Measurements from ENCODE around the gene CBX2.

Gene CBX2

DNA sequence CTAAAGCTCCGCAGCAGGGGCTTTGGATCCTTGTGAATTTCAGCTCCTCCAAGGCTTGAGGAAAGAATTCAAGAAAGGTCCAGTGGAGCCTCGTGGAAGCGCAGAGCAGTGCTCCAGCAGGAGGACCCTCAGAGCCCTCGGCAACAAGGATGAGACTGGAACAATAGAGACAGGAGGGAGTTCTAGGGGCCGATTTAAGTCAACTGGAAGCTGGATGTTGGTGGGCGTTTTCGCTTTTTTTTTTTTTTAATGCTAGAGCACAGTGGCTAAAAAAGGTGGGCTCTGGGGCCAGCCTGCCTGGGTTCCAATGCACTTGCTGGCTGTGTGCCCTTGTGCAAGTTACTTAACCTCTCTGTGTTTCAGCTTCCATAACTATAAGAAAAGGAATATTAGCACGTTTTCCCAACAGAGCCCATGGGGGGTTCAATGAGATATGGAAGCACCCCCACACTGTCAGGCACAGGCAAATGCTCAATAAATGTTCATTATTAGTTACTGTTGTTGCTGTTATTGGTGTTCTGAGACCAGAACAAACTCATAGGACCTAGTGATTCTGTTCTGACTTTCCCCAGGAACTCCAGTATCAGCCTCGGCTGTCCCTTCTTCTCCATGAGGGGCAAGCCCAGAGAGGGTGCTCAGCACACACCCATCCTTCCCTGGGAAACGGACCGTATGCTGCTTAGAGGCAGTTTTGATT, 24.2 kb downstream of the CBX2 start:
- TF ChIP-seq CTCF (IDR thresholded peaks at IDR 0.05; ENCODE audit: insufficient read depth, low read depth, low read length, missing control alignments) = no peak
- no peak for DNase-seq (ENCODE audit: low read depth)
- no peak overlapping the region for H3K4me3 ChIP-seq (ENCODE audit: low read length)

DNA sequence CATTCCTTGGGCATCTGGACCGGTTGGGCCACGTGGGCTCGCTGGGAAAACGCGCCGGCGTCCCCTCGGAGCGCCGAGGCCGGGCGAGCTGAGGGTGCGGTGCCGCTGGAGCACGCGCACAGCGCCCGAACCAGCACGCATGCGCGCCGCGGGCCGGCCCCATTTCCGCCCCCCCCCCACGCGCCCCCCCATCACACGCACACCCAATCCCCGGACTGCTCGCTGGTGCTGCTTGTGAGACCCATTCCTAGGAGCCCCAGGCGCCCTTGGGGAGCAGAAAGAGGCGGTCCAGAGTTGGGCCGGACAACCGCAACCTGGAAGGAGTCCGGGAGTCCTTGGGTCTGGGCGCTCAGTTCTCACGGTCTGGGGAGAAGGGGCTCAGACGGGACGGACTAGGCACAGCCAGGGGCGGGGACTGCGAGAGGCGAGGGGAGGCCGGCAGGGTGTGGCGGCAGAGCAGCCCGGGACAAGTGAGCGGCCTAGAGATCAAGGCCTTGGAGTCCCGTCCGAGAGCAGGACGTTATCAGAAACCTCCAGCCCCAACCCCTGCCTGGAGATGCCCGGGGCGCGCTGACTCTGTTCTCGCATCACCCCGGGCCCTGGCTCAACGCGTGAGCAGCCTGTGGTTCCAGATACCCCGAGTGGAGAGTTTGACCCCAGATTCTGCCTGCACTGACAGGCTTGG, 24.9 kb downstream of the CBX2 start:
- no peak overlapping the region for H3K4me3 ChIP-seq (ENCODE audit: low read length)
- no peak for TF ChIP-seq CTCF (IDR thresholded peaks at IDR 0.05; ENCODE audit: insufficient read depth, low read depth, low read length, missing control alignments)
- DNase-seq (ENCODE audit: low read depth) = peak; percentile 35

DNA sequence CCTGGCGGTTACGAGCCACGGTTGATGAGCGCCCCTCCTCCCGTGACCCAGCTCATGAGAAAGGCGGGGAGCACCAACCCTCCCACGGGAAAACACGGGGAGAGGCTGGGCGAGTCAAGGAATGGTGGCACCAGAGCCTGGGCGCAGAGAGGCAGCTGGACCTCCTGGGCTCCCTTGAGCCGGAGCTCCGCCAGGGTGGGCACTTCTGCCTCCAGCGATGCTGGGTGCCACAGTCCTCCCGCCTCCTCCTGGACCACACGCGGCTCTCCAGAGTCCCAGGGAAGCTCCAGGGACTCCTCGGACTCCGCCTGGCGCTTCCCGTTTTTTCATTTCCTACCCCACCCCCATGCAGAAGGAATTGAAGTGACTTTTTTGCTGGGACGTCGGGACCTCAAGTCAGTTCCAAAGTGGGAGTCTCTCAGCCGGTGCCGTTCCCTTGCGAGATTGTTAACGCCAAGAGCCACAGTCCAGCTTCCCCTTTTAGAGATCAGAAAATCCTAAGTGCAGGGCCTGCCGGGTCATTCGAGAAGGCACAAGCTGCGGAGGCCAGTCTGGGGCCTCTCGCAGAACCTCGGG, 25.6 kb downstream of the CBX2 start:
- no peak for TF ChIP-seq CTCF (IDR thresholded peaks at IDR 0.05; ENCODE audit: insufficient read depth, low read depth, low read length, missing control alignments)
- no peak overlapping the region for H3K4me3 ChIP-seq (ENCODE audit: low read length)
- no peak for DNase-seq (ENCODE audit: low read depth)

- H3K4me3 ChIP-seq (ENCODE audit: low read length) = peak overlapping the region; percentile 13
- TF ChIP-seq CTCF (IDR thresholded peaks at IDR 0.05; ENCODE audit: insufficient read depth, low read depth, low read length, missing control alignments) = no peak
- DNase-seq (ENCODE audit: low read depth) = peak; percentile 56
These were observed 26.3 kb downstream of the CBX2 start for GRCh38 chr17:79803997-79804855.

DNA sequence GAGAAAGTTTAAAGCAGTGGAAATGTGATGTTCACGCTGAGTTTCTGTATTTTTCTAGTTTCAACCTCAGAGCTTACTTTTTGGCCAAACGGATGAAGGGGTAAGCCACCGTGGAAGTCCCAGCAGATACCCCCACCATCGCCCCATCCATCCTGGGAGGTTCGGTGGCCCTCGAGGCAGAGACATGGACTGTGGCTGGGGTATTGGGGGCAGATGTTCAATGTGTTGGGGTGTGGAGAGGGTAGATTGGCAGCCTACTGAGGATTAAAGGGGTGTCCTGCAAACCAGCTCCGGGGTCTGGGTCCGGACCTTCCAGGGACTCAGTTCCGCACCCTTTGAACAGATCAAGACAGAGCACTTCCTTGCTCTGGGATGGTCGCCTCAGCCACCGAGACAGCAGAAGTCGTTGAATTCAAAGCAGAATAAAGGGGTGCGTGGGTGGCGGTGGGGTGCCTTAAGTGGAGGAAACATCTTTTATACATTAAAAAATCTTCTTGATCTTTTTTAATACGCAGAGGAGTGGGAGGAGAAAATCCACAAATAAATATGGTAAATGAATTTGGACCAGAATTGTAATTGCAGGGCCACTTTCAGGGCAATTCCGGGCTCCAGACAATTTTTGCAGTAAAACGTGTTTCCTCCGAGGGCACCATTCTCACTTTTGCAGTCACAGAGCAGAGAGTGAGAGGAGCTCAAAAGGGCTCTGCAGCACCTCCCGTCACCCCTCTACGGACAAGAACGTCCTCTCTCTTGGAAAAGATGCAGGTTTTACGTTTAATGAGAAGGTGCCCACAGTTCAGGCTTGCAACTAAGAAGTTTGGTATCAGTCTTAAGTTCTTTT, 27.1 kb downstream of the CBX2 start:
- no peak for TF ChIP-seq CTCF (IDR thresholded peaks at IDR 0.05; ENCODE audit: insufficient read depth, low read depth, low read length, missing control alignments)
- DNase-seq (ENCODE audit: low read depth) = no peak
- H3K4me3 ChIP-seq (ENCODE audit: low read length) = no peak overlapping the region

- no peak overlapping the region for H3K4me3 ChIP-seq (ENCODE audit: low read length)
- no peak for TF ChIP-seq CTCF (IDR thresholded peaks at IDR 0.05; ENCODE audit: insufficient read depth, low read depth, low read length, missing control alignments)
- no peak for DNase-seq (ENCODE audit: low read depth)
These were observed 28.5 kb downstream of the CBX2 start for GRCh38 chr17:79806446-79806760.
